Mesendoderm (in vitro differentiated cells): ENCODE measurements around the gene POLR3GL. TPM values are rescaled to one million over a fixed set of nuclear protein-coding genes. Genes with fewer than 3 reads are reported as not detected.

Experiments used
- DNase-seq: peaks from one replicate; pipeline ENCODE4 v3.0.0; 2013
- H2AK5ac ChIP-seq: 2 replicates; pipeline ENCODE4 v1.6.1; 2013; ENCODE audit warnings: low read length, inconsistent platforms
- H2BK120ac ChIP-seq: 2 replicates; pipeline ENCODE4 v1.6.1; 2013; ENCODE audit warnings: low read depth, mild to moderate bottlenecking, low read length, moderate library complexity, mixed read lengths
- H2BK15ac ChIP-seq: replicated peaks from 2 replicates; pipeline ENCODE4 v1.6.1; 2013; ENCODE audit warnings: low read depth, mild to moderate bottlenecking, moderate library complexity
- H2BK5ac ChIP-seq: 2 replicates; pipeline ENCODE4 v1.6.1; 2013; ENCODE audit warnings: low read length, inconsistent platforms
- H3K18ac ChIP-seq: 2 replicates; pipeline ENCODE4 v1.6.1; 2013; ENCODE audit warnings: mild to moderate bottlenecking, low read length, mixed read lengths
- H3K23ac ChIP-seq: one replicate; pipeline ENCODE4 v1.6.1; 2013; ENCODE audit warnings: low read length
- H3K27ac ChIP-seq: 2 replicates; pipeline ENCODE4 v1.5.1; 2013; ENCODE audit warnings: low read depth, mild to moderate bottlenecking, inconsistent platforms, low read length, moderate library complexity
- H3K27me3 ChIP-seq: 2 replicates; pipeline ENCODE4 v1.6.1; 2013; ENCODE audit warnings: low read length, control low read depth, mild to moderate bottlenecking, inconsistent platforms; ENCODE audit not compliant: insufficient read depth, poor library complexity
- H3K36me3 ChIP-seq: 2 replicates; pipeline ENCODE4 v1.6.1; 2013; ENCODE audit warnings: low read length, inconsistent platforms; ENCODE audit not compliant: control insufficient read depth, insufficient read depth
- H3K4ac ChIP-seq: one replicate; pipeline ENCODE4 v1.6.1; 2013; ENCODE audit warnings: low read depth, mild to moderate bottlenecking, low read length, moderate library complexity
- H3K4me1 ChIP-seq: 2 replicates; pipeline ENCODE4 v1.6.1; 2013; ENCODE audit warnings: low read depth, low read length, inconsistent platforms; ENCODE audit not compliant: control insufficient read depth
- H3K4me2 ChIP-seq: 2 replicates; pipeline ENCODE4 v1.6.1; 2013; ENCODE audit warnings: low read length
- H3K4me3 ChIP-seq: 2 replicates; pipeline ENCODE4 v1.5.1; 2013; ENCODE audit warnings: mild to moderate bottlenecking, low read length
- H3K56ac ChIP-seq: one replicate; pipeline ENCODE4 v1.6.1; 2013; ENCODE audit warnings: low read length
- H3K79me1 ChIP-seq: 2 replicates; pipeline ENCODE4 v1.6.1; 2013; ENCODE audit warnings: low read length, inconsistent platforms
- H3K79me2 ChIP-seq: 2 replicates; pipeline ENCODE4 v1.6.1; 2013; ENCODE audit warnings: mild to moderate bottlenecking, low read length; ENCODE audit not compliant: control insufficient read depth, insufficient read depth
- H3K9ac ChIP-seq: 2 replicates; pipeline ENCODE4 v1.6.1; 2013; ENCODE audit warnings: low read length, inconsistent platforms
- H4K5ac ChIP-seq: one replicate; pipeline ENCODE4 v1.6.1; 2013; ENCODE audit warnings: low read length
- H4K8ac ChIP-seq: one replicate; pipeline ENCODE4 v1.6.1; 2013; ENCODE audit warnings: low read depth, mild to moderate bottlenecking, control low read depth, low read length, moderate library complexity
- WGBS: extraction: QIAGEN DNeasy Blood & Tissue Kit; methylation state at CpG from one replicate; pipeline ENCODE4 v1.1.7; 2013; ENCODE audit warnings: low lambda C conversion rate, missing lambda C conversion rate; ENCODE audit not compliant: insufficient coverage; ENCODE audit errors: extremely low coverage; 5-methylcytosine and 5-hydroxymethylcytosine counted together
- polyA plus RNA-seq, 2 experiments: library from polyadenylated mRNA; stranded (reverse); fragments of 200-250 nt; gene quantifications; one replicate each; pipeline ENCODE4 v1.2.3, GENCODE V29; 2013

POLR3GL gene, protein sequence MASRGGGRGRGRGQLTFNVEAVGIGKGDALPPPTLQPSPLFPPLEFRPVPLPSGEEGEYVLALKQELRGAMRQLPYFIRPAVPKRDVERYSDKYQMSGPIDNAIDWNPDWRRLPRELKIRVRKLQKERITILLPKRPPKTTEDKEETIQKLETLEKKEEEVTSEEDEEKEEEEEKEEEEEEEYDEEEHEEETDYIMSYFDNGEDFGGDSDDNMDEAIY
- 2.9 TPM for polyA plus RNA-seq (2013, experiment 1 of 2)
- 3.3 TPM for polyA plus RNA-seq (2013, experiment 2 of 2)

DNA sequence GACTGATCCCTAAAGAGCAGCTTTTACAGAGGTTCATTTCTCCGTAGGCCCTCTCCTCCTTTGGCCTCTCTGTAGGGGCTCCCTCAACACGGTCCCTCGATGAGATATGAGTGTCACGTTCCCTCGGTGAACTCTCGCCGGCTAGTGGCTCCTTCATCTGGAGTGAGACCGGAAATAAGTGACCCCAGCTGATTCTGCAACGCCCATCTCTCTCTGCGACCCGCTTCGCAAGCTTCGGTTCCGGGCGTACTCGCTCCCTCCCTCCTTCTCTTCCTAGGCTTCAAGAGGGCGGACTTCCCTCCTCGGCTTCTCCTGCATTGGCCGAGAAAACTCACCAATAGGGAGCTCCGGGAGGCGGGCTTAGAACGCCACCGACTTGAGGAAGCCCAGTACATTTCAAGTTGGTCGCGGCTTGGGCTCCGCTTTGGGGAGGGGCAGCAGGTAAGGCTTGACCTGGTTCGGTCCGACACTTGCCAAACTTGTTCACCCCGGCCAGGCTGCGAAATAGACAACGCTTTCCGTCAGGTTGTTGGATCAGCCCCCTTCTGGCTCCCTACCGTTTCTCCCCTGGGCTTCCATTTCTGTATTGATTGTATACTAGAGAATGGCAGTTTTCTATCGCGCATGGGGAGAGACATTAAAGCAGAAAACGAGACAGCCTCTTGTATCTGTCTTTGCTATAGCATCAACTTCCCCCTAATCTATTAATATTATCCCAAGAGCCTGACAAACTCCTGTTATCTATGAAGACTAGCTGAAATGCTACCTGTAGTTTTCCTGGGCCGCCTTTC is at the start of gene POLR3GL, which contains the start of gene ANKRD34A:
Gene POLR3GL (plus strand): TSS at position 363 of the 791 bp plus-strand sequence. CDS start 10,176 bp downstream, outside the sequence.
Gene ANKRD34A (minus strand): TSS at position 248 of the 791 bp plus-strand sequence. CDS start 2,816 bp downstream, outside the sequence.
- DNase-seq: peak; percentile 99
- peaks cover 6% of the 10 kb centered on the region for H3K27me3 ChIP-seq
- H2AK5ac ChIP-seq: no peak within 1 kb of the TSS
- peak within 1 kb of the TSS; percentile 61 for H3K4me3 ChIP-seq
- H2BK120ac ChIP-seq: no peak within 1 kb of the TSS
- H3K23ac ChIP-seq: no peak within 1 kb of the TSS
- H3K4me1 ChIP-seq: peaks cover 18% of the 10 kb centered on the region
- H3K9ac ChIP-seq: peak within 1 kb of the TSS; percentile 78
- H3K56ac ChIP-seq: peak within 1 kb of the TSS; percentile 84
- peak within 1 kb of the TSS; percentile 66 for H3K4ac ChIP-seq
- H3K79me1 ChIP-seq: no peaks in the 10 kb centered on the region
- WGBS: no CpG with 5 or more reads among the region's 37 CpGs
- H3K36me3 ChIP-seq: no peaks in the 10 kb centered on the region
- no peaks in the 10 kb centered on the region for H3K79me2 ChIP-seq
- H4K8ac ChIP-seq: no peak within 1 kb of the TSS
- peak within 1 kb of the TSS; percentile 33 for H4K5ac ChIP-seq
- H3K18ac ChIP-seq: peak within 1 kb of the TSS; percentile 82
- H3K4me2 ChIP-seq: peak within 1 kb of the TSS; percentile 72
- peak within 1 kb of the TSS; percentile 52 for H3K27ac ChIP-seq
- no peak within 1 kb of the TSS for H2BK5ac ChIP-seq
- H2BK15ac ChIP-seq: no peak within 1 kb of the TSS

DNA sequence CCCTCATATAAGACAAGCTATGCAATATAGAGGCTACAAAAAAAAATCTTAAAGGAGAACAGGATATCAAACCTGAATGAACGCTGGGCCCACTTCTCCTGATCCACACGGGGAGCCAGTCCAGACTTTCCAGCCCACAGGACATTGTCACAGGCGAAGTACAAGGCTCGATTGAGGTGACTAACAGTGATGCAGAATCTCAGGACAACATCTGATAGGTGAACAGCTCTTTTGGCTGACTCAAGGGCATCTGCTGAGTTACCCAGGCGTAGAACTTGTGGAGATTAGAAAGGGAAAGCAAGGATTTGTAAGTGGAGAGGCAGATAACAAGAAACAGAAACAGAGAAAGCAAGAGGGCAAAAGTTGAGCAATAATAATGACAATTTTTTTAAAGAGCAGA is 47.7 kb upstream of the POLR3GL start:
- Histone ChIP-seq H4K8ac (no peak overlapping the region), H3K9ac (no peak overlapping the region), H2AK5ac (no peak overlapping the region), H3K4me2 (no peak overlapping the region), H3K27me3 (no peaks in the 10 kb centered on the region), H2BK5ac (no peak overlapping the region), H3K4ac (no peak overlapping the region), H3K4me3 (no peak overlapping the region), H3K56ac (no peak overlapping the region), H3K18ac (no peak overlapping the region), H2BK15ac (no peak overlapping the region), H3K36me3 (no peaks in the 10 kb centered on the region), H4K5ac (no peak overlapping the region), H3K79me1 (no peaks in the 10 kb centered on the region), H3K4me1 (no peaks in the 10 kb centered on the region), H3K79me2 (no peaks in the 10 kb centered on the region), H3K27ac (no peak overlapping the region), H2BK120ac (no peak overlapping the region), H3K23ac (no peak overlapping the region)
- no peak for DNase-seq
- WGBS: no CpG with 5 or more reads among the region's 5 CpGs

DNA sequence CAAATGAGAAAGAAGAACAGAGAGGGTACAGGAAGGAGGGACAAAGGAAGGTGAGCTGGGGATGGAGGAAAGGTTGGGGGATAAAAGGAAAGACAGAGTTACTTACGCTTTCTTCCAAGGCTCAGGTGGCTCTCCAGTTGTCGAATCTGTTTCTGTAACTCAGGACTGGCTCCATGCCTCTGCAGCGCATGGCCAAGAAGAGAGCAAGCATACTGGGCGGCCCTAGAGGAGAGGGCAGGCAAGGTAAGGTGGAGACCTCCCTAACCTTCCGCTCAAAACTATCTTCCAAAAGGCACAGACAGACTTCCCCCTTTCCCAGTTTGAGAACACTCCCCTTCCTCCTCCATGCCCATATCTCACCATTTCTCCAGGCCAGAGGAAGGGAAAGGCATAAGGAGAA is 46.9 kb upstream of the POLR3GL start:
- no peak overlapping the region for H3K27ac ChIP-seq
- peak overlapping the region; percentile 84 for H3K9ac ChIP-seq
- peak overlapping the region; percentile 79 for H3K56ac ChIP-seq
- H3K4me2 ChIP-seq: peak overlapping the region; percentile 79
- no peak overlapping the region for H3K4me3 ChIP-seq
- H3K4me1 ChIP-seq: no peaks in the 10 kb centered on the region
- no peak overlapping the region for H3K18ac ChIP-seq
- no peaks in the 10 kb centered on the region for H3K79me1 ChIP-seq
- no peak overlapping the region for H2BK15ac ChIP-seq
- no peak overlapping the region for H4K5ac ChIP-seq
- H3K23ac ChIP-seq: no peak overlapping the region
- H4K8ac ChIP-seq: no peak overlapping the region
- H3K36me3 ChIP-seq: no peaks in the 10 kb centered on the region
- no CpG with 5 or more reads among the region's 5 CpGs for WGBS
- H2AK5ac ChIP-seq: no peak overlapping the region
- no peak overlapping the region for H2BK5ac ChIP-seq
- peak; percentile 26 for DNase-seq
- H3K27me3 ChIP-seq: no peaks in the 10 kb centered on the region
- H3K4ac ChIP-seq: no peak overlapping the region
- no peak overlapping the region for H2BK120ac ChIP-seq
- H3K79me2 ChIP-seq: no peaks in the 10 kb centered on the region

DNA sequence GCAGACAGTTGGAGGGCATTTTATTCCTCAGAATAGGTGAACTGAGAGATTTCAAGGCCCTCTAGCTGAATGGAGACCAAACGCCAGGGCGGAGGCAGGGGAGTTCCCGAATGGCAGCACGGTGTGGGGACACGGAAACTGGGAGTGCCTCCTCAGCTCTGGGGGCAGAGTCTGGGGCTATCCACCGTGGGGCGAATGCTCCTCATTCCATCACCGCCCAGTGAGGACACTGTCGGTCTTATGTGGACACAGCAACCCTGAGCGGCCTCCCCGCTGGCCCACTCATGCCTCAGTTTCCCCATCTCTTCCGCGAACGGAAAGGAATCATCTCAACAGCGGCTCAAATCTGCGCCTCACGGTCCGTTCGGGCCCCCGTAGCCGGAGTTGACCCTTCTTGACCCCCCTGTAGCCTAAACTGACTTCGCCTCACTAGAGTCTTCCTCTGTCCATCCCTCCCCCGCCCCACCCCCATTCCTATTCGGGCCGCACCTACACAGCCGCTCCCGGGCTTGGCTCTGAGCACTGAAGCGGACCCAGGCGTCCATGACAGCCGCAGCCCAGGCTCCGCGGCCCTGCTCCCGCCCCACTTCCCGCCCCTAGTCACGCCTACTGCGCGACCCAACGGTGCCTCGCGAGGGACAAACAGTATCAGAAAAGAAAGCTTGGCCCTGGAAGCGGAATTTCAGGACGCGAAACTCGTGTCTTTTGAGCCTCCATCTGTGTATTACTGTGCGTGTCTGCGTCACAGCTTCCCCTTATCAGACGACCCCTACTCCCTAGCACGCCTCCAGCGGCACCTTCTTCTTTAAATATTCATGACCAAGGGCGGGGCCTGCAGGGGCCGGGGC is 46.1 kb upstream of the POLR3GL start, which contains the start of gene PEX11B:
Gene PEX11B (minus strand): TSS at position 574 of the 848 bp plus-strand sequence. CDS start 29 bp downstream, at position 545.
- Histone ChIP-seq H3K79me1 (no peaks in the 10 kb centered on the region), H3K23ac (no peak within 1 kb of the TSS), H3K56ac (peak within 1 kb of the TSS; percentile 88), H2BK15ac (no peak within 1 kb of the TSS), H3K27me3 (no peaks in the 10 kb centered on the region), H4K8ac (no peak within 1 kb of the TSS), H3K4me1 (no peaks in the 10 kb centered on the region), H3K27ac (peak within 1 kb of the TSS; percentile 48), H3K9ac (peak within 1 kb of the TSS; percentile 84), H3K79me2 (no peaks in the 10 kb centered on the region), H2BK5ac (no peak within 1 kb of the TSS), H3K4ac (no peak within 1 kb of the TSS), H2BK120ac (no peak within 1 kb of the TSS), H3K36me3 (no peaks in the 10 kb centered on the region), H3K4me2 (peak within 1 kb of the TSS; percentile 79), H3K4me3 (peak within 1 kb of the TSS; percentile 72), H3K18ac (peak within 1 kb of the TSS; percentile 29), H2AK5ac (no peak within 1 kb of the TSS), H4K5ac (no peak within 1 kb of the TSS)
- no CpG with 5 or more reads among the region's 51 CpGs for WGBS
- peak; percentile 93 for DNase-seq
